NCI-H2227 treated with DMSO at 0.1 percent for 48 hours (cell line): Measurements from ENCODE around the gene CARD16.
"Not testable (repeated sequence)": the region's sequence is repeated elsewhere in the genome, so short reads cannot be mapped to it uniquely, and the experiment has no call there.

ENCODE experiments used
- DNase-seq: peaks from one replicate; lab custom pipeline; 2025; lab: John Stamatoyannopoulos, UW

CARD16 gene

DNA sequence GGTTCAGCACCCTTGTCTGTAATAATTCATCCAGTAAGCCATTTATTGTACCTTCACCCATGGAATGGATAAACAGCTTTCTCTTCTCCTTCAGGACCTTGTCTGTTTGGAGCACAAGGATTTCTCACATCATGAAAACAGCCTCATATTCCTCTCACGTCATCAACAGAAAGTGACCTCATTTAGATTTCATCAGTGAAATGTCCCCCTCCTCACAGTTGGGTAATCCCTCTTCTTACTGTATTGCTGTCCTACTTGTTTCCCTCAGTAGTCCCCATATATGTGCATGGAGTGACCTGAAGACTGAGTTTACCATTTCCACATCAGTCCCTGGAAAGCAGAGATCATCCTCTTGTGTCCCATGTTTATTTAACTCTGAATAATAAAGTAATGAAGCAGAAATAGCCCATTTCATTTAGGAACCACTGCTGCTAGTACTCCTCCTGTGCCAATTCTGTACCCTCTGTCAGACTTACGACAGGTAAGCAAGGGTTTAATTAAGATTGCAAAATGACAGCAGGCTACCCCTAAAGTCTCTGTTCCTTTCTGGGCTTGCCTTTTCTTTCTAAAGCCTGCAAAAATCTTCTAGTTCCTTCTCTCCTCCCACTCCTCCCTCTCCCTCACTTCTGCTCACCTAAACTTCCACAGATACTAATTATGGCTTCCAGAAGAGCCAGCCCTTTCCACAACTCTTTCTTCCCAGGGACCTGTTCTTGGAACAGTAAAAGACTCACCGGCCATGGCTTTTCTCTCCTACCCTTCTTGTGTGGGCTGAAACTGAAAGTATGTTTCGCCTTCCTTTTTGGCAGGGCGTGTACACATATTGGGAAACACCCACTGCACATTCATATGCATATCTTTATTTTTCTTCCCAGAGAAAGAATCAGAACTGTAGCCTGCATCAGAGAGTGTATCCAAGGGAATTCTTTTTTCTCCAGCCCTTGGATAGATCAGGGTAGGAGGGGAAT is at the start of gene CARD16:
Gene CARD16 (minus strand): TSS at position 779 of the 968 bp plus-strand sequence. CDS start 38 bp downstream, at position 741.
- DNase-seq = not testable (repeated sequence)

DNA sequence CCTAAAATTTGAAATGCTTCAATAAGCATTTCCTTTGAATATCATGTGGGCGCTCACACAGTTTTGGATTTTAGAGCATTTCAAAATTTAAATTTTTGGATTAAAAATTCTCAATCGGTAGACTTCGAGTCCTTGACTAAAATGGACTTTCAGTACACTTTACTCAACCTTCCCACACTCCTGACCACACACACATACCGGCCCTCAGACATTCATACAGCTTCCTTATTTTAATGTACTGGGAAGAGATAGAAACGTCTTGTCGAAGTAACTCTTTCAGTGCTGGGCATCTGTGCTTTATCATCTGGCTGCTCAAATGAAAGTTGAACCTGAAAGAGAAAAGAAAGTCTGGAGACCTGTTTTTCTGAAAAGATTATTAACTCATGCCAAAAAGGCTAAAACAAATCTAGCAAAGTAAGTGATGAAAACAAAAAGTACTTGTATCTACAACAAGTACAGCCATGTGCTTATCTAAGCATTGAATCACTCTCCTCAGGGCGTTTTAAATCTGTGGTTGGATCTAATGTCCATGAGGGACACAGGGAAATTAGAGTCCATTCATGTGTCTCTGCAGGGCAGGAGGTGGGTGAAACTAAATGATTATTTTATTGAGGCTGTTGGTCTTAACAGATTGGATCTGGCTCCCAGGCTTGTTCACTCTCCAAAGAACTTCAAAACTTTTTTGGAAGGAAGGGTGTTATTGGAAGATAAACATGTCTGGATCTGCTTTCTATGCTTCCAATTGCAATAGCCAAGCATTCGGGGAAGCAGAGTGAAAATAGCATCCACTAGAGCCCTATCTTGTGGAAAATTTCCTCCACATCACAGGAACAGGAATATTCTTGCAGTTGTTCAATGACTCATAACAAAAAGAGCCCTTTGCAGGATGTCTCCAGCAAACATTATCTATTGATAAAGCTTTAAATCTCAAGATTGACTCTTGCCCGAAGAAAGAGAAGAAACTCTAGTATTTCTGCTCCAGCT is 47.4 kb upstream of the CARD16 start:
- DNase-seq = no peak

DNA sequence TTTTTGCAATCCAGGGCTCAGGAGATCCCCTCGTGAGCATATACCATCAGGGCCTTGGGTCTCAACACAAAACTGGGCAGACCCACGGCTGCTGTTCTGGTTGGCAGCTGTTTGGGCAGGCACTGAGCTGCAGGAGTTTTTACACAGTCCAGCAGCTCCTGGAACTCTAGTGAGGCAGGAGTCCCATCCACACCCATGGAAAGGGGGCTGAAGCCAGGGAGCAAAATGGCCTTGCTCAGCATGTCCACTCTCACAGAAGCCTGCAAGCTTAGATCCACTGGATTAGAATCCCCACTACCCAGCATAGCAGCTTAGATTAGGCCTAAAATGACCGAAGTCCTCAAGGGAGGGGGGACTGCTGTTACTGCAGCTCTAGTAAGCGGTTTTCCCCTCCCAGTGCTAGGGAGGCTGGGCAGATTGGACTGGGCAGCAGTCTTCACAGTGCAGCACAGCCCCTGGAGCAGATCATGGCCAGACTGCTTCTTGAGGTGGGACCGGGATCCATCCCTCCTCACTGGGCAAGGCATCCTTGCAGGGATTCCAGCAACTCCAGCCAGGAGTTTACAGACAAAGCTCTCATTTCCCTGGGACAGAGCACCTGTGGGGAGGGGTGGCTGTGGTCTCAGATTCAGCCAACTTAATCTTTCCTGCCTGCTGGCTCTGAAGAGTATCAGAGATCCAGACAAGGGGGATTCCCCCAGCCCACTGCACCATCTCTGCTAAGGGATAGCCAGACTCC is 36.4 kb upstream of the CARD16 start:
- no peak for DNase-seq

DNA sequence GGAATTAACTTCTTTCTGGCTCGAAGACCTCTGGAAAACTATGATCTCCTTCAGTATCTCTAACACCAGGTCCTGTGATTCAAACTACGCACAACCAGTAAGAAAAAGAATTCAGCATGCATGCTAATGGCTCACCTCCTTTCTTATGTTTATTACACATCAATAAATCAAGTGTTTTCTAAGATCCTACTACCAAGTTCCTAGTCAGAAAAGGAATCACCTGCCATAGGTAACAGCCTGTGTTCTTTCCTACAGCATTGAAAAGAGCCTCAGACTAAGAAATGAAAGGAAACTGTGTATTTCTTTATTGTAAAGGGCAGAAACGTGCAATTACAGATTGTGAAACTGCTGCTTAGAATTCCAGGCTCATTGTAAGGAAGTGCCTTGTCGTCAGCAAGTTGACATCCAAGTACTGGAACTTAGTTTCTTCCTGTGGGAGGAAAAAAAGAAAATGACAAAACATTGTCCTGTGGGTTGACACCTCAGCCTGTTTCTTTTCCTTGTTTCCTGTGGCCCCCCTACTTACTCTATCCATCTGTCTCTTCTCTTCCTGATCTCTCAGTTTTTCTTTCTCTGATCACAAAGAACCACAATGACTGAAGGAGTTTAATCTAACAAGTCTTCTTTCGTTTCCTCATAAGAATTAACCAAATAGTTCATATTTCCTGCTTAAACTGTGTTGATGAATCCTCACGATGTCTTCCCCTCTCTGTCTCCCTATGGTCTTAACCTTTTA is 35.2 kb upstream of the CARD16 start:
- not testable (repeated sequence) for DNase-seq

DNA sequence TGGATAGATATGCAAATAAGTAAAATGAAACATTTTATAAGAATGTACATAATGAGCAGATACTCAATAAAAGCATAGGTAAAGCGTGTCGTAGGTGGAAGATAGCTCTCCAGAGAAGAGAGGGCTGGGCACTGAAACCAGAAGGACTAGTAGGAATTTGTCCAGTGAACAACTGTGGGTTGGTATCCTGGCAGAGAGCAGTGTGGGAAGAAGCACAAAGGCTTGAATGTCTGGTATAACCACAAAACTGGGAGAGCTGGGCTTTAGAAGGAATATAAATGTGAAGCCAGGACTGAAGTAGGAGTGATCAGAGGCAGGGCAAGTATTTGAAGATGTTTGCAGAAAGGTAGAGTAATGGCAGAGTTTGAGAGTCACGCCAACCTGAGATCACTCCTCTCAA is 33.1 kb upstream of the CARD16 start:
- no peak for DNase-seq

DNA sequence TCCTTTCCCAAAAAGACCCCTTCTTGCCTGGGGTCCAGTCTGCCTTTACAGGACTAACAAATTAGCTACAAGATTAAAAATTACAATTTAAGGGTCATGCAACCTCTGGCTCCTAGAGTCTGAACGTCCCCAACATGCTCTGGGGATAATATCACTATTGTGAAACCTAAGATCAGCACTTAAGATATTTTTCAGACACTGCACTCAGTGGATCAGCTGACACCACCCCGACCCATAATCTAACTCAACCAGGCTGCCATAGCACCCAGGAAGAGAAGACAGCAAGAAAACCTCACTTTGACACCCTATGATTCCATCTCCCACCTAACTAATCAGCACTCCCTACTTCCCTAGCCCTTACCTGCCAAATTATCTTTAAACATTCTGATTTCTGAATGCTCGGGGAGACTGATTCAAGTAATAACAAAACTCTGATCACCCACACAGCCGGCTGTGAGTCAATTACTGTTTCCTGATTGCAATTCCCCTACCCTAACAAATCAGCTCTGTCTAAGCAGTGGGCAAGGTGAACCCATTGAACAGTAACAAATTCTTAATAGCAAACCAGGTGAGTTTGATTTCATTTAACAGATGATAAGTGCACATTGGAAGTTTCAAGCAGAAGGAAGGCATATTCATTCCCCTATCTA is 32.1 kb upstream of the CARD16 start:
- not testable (repeated sequence) for DNase-seq

DNA sequence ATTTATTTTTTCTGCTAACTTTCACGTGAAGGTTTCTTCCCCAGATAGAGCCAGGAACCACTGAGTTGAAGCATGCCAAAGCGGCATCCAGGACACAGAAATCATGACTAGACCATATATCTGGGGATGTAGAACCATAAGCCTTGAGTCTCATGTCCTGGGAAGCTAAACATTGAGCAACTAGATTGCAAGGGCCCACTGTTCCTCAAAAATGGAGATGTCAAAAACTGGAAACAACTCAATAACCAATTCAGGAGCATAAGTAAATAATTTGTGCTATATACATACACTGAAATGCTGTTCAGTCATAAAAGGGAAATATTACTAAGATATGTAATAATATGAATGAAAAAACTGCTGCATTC is 29.0 kb upstream of the CARD16 start:
- no peak for DNase-seq

DNA sequence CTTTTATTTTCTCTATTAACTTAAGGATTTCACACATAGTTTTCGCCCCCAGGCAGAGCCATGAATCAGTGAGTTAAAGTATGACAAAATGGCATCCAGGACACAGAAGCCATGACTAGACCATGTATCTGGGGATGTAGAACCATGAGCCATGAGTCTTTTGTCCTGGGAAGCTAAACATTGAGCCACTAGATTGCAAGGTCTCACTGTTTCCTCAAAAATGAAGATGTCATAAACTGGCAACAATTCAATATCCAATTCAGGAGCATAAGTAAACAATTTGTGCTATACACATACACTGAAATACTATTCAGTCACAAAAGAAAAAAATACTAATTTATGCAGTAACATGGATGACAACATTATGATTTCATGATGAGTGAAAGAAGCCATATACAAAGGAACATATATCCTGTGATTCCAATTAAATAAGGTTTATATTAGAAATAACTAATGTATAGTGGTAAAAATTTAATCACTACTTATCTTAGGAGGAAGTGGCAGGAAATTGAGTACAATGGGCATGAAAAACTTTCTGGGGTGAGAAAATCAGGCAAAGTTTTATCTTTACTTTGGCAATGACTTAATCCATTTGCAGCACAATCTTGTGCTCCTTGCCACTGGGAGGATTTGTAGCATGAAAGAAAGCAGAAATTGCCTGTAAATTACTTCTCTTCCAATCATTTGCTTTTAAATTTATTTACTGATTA is 28.5 kb upstream of the CARD16 start:
- DNase-seq = no peak

DNA sequence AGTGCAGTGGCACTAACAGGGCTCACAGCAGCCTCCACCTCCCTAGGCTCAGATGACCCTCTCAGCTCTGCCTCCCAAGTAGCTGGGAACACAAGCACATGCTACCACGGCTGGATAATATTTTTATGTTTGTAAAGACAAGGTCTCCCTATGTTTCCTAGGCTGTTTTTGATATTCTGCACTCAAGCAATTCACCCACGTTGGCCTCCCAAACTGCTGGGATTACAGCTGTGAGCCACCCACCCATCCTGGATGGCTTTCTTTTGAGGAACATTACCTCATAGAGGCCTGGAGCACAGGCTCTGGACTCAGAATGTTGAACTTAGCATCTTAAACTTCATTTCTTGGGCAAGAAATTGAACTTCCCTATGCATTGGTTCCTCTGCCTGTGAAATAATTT is 26.9 kb upstream of the CARD16 start:
- not testable (repeated sequence) for DNase-seq

DNA sequence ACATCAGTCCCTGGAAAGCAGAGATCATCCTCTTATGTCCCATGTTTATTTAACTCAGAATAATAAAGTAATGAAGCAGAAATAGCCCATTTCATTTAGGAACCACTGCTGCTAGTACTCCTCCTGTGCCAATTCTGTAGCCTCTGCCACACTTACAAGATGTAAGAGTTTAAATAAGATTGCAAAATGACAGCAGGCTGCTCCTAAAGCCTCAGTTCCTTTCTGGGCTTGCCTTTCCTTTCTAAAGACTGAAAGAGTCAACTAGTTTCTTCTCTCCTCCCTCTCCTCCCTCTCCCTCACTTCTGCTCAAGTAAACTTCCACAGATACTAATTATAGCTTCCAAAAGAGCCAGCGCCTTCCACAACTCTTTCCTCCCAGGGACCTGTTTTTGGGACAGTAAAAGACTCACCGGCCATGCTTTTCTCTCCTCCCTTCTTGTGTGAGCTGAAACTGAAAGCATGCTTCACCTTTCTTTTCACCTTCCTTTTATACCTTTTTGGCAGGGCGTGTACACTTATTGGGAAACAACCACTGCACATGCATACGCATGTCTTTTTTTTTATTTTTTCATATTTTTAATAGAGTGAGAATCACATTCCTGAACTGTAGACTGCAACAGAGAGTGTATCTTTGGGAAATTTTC is 26.1 kb upstream of the CARD16 start:
- DNase-seq = no peak

DNA sequence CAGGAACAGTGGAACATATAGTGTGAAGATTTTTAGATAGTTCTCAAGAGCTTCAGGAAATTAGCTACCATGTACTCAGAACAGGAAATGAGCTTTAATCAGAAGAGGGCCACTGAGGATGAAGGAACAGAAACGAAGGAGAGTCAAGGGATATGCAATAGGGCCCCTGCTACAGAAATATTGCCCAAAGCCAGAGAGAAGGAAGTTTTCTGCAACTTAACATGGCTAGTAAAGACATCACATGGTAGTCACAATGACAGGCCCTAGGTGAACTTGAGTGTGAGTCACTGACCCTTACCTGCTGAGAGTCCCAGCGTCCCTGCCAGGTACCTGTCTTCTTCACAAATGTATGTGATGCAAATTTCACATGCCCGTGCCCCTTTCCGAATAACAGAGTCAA is 25.2 kb upstream of the CARD16 start:
- no peak for DNase-seq

DNA sequence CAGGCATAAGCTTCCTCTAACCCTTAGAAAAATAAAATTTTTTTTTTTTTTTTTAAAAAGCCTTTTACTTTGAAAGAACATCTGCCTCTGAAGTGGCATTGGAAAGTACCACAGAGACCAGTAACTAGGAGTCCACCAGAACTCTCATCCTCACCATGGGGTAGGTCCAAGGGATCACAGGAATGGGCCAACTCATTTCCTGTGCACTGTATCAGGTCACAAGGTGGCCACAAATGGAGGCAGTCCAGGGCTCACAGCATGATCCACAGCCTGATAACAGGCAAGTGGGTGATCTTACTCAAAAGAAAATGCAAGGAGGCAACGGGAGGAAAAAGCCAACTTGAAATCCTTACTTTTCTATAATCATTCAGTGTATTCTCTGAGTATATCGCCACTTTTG is 24.6 kb upstream of the CARD16 start:
- DNase-seq = not testable (repeated sequence)

DNA sequence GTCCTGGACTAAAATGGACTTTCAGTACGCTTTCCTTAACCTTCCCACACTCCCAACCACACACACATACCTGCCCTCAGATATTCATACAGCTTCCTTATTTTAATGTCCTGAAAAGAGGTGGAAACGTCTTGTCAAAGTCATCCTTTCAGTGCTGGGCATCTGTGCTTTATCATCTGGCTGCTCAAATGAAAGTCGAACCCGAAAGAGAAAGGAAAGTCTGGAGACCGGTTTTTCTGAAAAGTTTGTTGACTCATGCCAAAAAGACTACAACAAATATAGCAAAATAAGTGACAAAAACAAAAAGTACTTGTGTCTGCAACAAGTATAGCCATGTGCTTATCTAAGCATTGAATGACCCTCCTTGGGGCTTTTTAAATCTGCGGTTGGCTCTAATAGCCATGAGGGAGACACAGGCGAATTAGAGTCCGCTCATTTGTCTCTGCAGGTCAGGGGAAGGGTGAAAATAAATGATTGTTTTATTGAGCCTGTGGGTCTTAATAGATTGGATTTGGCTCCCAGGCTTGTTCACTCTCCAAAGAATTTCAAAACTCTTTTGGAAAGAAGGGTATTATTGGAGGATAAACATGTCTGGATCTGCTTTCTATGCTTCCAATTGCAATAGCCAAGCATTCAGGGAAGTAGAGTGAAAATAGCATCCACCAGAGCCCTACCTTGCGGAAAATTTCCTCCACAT is 18.3 kb upstream of the CARD16 start:
- DNase-seq = not testable (repeated sequence)

DNA sequence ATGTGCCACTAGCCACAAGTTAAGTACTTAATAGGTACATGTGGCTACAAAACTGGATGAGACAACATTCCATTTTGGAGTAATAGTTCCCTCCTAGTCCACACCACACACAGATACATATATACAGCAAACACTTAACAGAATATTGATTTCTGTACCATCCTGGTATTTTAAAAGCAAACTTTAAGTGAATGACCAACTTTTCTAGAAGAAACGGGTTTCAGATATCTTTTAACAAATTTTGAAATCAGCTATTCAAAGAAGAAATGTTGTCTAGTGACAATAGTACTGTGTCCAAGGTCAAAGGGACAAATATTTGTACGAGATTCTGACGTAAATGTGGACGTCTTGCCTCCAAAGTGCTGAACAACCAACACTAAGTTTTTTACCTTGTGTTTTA is 12.3 kb upstream of the CARD16 start:
- DNase-seq = no peak

DNA sequence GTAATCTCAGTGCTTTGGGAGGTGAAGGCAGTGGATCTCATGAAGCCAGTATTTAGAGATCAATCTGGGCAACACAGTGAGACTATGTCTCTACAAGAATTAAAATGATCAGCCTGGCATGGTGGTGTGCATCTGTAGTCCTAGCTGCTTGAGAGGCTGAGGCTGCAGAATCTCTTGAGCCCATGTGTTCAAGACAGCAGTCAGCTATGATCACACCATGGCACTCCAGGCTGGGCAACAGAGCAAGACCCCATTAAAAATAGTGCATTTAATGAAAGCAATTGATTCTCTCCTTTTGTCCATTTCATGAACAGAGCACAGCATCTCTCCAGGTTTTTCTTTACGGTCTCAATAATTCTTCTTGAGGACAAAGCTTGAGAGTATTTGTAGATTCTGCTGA is 11.3 kb upstream of the CARD16 start:
- no peak for DNase-seq

DNA sequence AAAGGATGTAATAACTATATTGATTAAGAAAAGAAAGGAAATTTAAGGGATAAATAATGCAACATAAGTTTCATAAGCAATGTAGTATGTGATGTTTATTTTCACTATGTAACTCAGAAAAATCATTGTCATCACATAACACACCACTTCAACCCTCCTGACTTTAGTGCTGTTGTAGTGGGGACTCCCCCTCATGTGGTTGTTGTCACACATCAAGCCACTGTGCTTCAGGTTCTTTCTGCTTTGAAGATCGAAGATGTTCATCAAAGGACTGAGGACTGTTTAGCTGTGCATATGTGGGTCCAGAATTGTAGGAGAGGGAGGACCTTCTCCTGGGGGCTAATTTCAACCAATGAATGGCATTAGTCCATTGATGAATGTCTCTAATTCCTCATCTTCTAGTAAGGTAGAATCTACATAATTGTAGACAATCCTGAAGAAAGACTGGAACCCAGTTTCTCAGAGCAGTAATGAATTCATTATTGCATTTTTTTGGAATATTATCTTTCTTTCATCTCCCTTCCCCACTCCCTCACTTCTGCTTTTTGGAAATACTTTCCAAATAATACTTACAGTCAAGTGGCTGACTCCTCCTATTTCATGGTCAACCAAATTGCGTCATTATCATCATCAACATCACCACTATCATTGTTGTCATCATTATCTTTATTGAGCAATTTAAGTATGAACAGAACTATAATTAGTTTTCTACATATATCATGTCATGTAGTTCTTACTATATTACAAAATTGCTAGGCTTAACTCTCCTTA is 9.8 kb upstream of the CARD16 start:
- no peak for DNase-seq

DNA sequence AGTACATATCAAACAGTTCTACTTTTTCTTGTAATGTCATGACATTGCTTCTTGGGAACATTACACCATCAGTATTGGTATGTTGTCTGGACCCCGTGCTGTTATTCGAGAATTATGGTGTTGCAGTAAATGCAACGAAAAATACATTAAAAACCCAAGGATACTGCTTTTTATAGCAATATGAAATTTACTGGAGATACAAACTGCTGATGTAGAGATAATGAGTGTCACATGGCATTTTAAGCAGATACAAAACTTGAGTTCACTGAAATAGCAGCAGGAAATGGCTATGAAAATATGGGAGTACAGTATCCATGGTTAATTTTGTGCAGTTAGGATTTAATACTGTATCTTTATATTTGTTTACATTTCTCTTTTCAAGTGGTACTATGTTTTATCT is 7.4 kb upstream of the CARD16 start:
- DNase-seq = no peak

DNA sequence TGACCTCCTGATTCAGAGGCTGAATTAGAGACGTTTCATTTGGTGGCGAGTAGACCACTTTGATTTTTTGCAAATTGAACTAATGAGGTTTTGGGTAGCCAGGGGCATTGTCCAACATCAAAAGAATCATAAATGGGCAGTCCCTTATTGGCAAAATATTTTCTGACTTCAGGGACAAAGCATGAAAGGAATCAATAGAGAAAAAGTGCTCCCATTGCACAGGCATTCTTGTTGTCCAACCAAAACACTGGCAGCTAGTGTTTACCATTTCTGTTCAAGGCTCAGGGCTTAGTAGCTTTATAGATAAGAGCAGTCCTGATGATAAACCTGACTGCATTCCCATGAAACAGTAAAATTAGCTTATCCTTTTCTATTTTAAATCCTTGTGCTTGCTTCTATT is 6.4 kb upstream of the CARD16 start:
- no peak for DNase-seq
